Transverse colon (tissue), 4 donors: ENCODE measurements around the gene TMEM176A.

Experiments
- EP300 ChIP-seq: sonication (generic); formaldehyde crosslinking; IDR thresholded peaks from one replicate; pipeline ENCODE4 v1.6.1; 2017; ENCODE audit warnings: antibody characterized with exemption, low read depth
- POLR2A ChIP-seq: fragments of 450-650 bp; IDR thresholded peaks from one replicate; pipeline ENCODE4 v1.6.1; 2016; ENCODE audit warnings: antibody characterized with exemption, mild to moderate bottlenecking, moderate library complexity
- POLR2AphosphoS5 ChIP-seq, 3 donors: sonication (generic); formaldehyde crosslinking; IDR thresholded peaks; one replicate each; pipeline ENCODE4 v1.6.1; 2016; ENCODE audit warnings: antibody characterized with exemption in 3 of 3
- TF ChIP-seq, protein P1 (sequence below), 5 experiments: fragments of 200-600 bp in 3 of 5; fragments of 450-650 bp in 2 of 5; sonication (generic) in 3 of 5; IDR thresholded peaks; 1 replicate in 2 of 5; 2 replicates in 3 of 5; pipeline ENCODE4 v1.5.1; 2016 to 2017; ENCODE audit warnings: antibody characterized with exemption in 5 of 5, inconsistent platforms in 3 of 5, mild to moderate bottlenecking in 2 of 5, moderate library complexity in 1 of 5

DNA sequence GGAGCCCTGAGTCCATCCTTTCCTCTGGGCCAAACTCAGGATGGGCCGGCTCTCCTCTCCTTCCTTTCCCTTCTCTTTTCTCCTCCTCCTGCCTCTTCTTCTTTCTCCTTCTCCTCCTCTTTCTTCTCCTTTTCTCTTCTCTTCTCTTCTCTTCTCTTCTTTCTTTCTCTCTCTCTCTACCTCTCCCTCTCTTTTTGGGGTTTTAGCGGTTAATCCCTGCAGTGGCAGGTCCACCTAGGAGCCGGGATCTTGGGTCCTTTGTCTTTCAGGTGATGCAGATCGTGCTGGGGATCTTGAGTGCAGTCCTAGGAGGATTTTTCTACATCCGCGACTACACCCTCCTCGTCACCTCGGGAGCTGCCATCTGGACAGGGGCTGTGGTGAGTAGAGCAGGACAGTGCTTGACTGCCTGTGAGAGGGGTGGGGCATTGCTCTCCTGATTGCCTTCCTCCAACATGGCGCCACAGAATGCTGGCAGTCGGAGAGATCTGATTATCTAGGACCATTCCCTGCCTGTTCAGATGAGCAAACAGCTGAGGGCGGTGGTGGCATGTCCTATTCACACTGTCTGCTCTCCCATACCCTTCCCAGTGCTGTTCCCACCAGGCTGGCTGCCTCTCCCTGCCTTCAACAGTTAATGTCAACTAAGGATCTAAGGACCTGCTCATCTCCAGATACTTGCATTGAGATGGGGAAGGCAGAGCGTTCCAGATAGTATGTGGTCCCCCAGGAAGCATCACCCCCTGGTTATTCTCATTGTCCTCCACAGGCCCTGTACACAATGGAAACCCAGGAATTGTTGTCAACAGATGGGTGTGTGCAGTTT is 1.6 kb downstream of the TMEM176A start:
- peak; percentile 17 for TF ChIP-seq POLR2A
- TF ChIP-seq, protein P1, sequence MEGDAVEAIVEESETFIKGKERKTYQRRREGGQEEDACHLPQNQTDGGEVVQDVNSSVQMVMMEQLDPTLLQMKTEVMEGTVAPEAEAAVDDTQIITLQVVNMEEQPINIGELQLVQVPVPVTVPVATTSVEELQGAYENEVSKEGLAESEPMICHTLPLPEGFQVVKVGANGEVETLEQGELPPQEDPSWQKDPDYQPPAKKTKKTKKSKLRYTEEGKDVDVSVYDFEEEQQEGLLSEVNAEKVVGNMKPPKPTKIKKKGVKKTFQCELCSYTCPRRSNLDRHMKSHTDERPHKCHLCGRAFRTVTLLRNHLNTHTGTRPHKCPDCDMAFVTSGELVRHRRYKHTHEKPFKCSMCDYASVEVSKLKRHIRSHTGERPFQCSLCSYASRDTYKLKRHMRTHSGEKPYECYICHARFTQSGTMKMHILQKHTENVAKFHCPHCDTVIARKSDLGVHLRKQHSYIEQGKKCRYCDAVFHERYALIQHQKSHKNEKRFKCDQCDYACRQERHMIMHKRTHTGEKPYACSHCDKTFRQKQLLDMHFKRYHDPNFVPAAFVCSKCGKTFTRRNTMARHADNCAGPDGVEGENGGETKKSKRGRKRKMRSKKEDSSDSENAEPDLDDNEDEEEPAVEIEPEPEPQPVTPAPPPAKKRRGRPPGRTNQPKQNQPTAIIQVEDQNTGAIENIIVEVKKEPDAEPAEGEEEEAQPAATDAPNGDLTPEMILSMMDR (IDR thresholded peaks at IDR 0.05), result no peak
- TF ChIP-seq EP300, result no peak
- no peak for TF ChIP-seq POLR2AphosphoS5 (IDR thresholded peaks at IDR 0.05)
